ENCODE measurements around the gene TIE1. TPM values are rescaled to one million over a fixed set of nuclear protein-coding genes. Genes with fewer than 3 reads are reported as not detected.

The TIE1 gene
- total RNA-seq, 1 experiment from 2014 or later = 1.2 TPM

DNA sequence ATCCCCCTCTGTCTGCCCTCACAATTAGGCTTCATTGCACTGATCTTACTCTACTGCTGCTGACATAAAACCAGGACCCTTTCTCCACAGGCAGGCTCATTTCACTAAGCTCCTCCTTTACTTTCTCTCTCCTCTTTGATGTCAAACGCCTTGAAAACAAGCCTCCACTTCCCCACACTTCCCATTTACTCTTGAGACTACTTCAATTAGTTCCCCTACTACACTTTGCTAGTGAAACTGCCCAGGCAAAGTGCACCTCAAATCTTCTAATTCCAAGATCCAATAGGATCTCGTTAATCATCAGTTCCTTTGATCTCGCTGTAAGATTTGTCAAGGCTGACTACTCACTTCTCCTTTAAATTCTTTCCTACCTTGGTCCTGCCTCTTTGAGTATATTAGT, 52.1 kb downstream of the TIE1 start:
- H2AK5ac ChIP-seq (ENCODE audit: insufficient read length, low read length) = no peak overlapping the region
- H3K14ac ChIP-seq (ENCODE audit: insufficient read depth, low read length) = no peak overlapping the region
- no peaks in the 10 kb centered on the region for H3K9me3 ChIP-seq (ENCODE audit: control insufficient read depth, low read depth, low read length)
- H2BK12ac ChIP-seq (ENCODE audit: insufficient read length, low read depth, low read length) = no peak overlapping the region
- H3T11ph ChIP-seq (ENCODE audit: low read length) = no peak overlapping the region
- no peak overlapping the region for H4K8ac ChIP-seq (replicated peaks; ENCODE audit: insufficient read length, low read depth, low read length)
- peak overlapping the region in 2 of 3 experiments; percentile 1 to 53; a peak in 2 of 7 replicates for H3K27ac Mint-ChIP-seq
- TF ChIP-seq, protein P1, sequence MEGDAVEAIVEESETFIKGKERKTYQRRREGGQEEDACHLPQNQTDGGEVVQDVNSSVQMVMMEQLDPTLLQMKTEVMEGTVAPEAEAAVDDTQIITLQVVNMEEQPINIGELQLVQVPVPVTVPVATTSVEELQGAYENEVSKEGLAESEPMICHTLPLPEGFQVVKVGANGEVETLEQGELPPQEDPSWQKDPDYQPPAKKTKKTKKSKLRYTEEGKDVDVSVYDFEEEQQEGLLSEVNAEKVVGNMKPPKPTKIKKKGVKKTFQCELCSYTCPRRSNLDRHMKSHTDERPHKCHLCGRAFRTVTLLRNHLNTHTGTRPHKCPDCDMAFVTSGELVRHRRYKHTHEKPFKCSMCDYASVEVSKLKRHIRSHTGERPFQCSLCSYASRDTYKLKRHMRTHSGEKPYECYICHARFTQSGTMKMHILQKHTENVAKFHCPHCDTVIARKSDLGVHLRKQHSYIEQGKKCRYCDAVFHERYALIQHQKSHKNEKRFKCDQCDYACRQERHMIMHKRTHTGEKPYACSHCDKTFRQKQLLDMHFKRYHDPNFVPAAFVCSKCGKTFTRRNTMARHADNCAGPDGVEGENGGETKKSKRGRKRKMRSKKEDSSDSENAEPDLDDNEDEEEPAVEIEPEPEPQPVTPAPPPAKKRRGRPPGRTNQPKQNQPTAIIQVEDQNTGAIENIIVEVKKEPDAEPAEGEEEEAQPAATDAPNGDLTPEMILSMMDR (conservative IDR thresholded peaks at IDR 0.05) = no peak
- no peaks in the 10 kb centered on the region for H3K79me1 ChIP-seq (ENCODE audit: insufficient read depth, low read depth, low read length, poor library complexity, severe bottlenecking)
- H3K56ac ChIP-seq (ENCODE audit: insufficient read length, low read depth, low read length) = no peak overlapping the region
- H3K27me3 ChIP-seq (ENCODE audit: insufficient read depth, low read length) = peaks cover 3% of the 10 kb centered on the region
- H3K27ac ChIP-seq (ENCODE audit: insufficient read length, low read depth, low read length) = no peak overlapping the region
- H2BK5ac ChIP-seq (ENCODE audit: insufficient read length, low read length) = no peak overlapping the region
- no peak overlapping the region for H3K23ac ChIP-seq (ENCODE audit: insufficient read length, low read depth, low read length)
- peaks cover 18 to 29% of the 10 kb centered on the region in 2 experiments for H3K4me1 Mint-ChIP-seq
- H4K20me1 ChIP-seq (ENCODE audit: control insufficient read depth, insufficient read depth, insufficient read length) = no peaks in the 10 kb centered on the region
- H3K79me2 ChIP-seq (ENCODE audit: insufficient read depth, low read length) = no peaks in the 10 kb centered on the region
- no peak overlapping the region for H3K18ac ChIP-seq (ENCODE audit: insufficient read length, low read depth, low read length)
- peaks cover 5% of the 10 kb centered on the region for H3K4me1 ChIP-seq (ENCODE audit: insufficient read depth, low read length)
- WGBS (ENCODE audit: extremely low coverage, insufficient read length, low lambda C conversion rate) = no CpG with 5 or more reads among the region's 3 CpGs
- no peak for DNase-seq
- no peak overlapping the region for H3K9ac ChIP-seq (ENCODE audit: extremely low read depth, insufficient read length, low read length)
- H2BK20ac ChIP-seq (ENCODE audit: low read depth, low read length, poor library complexity, severe bottlenecking) = no peak overlapping the region
- no peak overlapping the region for H2BK15ac ChIP-seq (ENCODE audit: low read depth, low read length)
- H4K5ac ChIP-seq (ENCODE audit: insufficient read length, low read depth, low read length) = no peak overlapping the region
- no peaks in the 10 kb centered on the region; a peak in 1 of 5 replicates for H3K9me3 Mint-ChIP-seq
- H2AFZ ChIP-seq (ENCODE audit: low read length) = no peak overlapping the region
- no peak overlapping the region for H3K4me3 Mint-ChIP-seq
- no peak overlapping the region for H2BK120ac ChIP-seq (ENCODE audit: low read depth, low read length, poor library complexity, severe bottlenecking)
- no peak overlapping the region for H4K91ac ChIP-seq (ENCODE audit: insufficient read length, low read depth, low read length)
- H3K36me3 Mint-ChIP-seq (ENCODE audit: insufficient read depth in 1 of 3, low read depth in 3 of 3) = peaks cover 2 to 12% (median 2%) of the 10 kb centered on the region in 3 experiments; a peak in 3 of 7 replicates
- H3K4me2 ChIP-seq (ENCODE audit: insufficient read depth, insufficient read length, low read length) = no peak overlapping the region
- peaks cover 10% of the 10 kb centered on the region for H3K23me2 ChIP-seq (ENCODE audit: insufficient read length, low read depth, low read length, poor library complexity, severe bottlenecking)
- H3K4ac ChIP-seq (ENCODE audit: low read depth, low read length) = no peak overlapping the region
- peaks cover 5% of the 10 kb centered on the region for H3K27me3 Mint-ChIP-seq (ENCODE audit: low read depth)
